GM12874 (cell line): Measurements from ENCODE around the gene TMEM240.

Source experiments
- CTCF ChIP-seq: IDR thresholded peaks from 2 replicates; pipeline ENCODE4 v1.5.1; 2011; ENCODE audit warnings: low read depth, mild to moderate bottlenecking, control low read depth, low read length, moderate library complexity; ENCODE audit not compliant: insufficient read depth

TMEM240 gene

GRCh38 chr1:1554550-1554925 lies 14.1 kb upstream of the TMEM240 start:
- TF ChIP-seq CTCF: no peak

GRCh38 chr1:1553821-1554494 lies 13.5 kb upstream of the TMEM240 start:
- TF ChIP-seq CTCF: no peak

DNA sequence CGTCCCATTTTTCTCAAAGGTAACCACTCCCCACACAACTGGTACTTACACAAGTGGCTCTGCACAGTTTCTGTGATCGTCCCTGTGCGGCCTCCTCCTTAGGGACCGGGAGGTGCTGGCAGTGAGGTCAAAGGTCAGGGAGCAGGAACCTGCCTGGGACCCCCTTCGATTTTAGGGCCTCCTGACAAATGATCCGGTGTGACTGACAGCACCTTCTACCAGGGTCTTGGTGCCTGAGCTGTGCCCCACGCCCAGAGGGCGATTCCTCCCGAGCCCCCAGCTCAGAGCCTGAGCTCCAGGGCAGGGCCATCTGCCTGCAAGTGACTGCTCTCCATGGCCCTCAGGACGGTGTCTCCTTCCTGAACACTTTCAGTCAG lies 11.8 kb upstream of the TMEM240 start:
- TF ChIP-seq CTCF: no peak

DNA sequence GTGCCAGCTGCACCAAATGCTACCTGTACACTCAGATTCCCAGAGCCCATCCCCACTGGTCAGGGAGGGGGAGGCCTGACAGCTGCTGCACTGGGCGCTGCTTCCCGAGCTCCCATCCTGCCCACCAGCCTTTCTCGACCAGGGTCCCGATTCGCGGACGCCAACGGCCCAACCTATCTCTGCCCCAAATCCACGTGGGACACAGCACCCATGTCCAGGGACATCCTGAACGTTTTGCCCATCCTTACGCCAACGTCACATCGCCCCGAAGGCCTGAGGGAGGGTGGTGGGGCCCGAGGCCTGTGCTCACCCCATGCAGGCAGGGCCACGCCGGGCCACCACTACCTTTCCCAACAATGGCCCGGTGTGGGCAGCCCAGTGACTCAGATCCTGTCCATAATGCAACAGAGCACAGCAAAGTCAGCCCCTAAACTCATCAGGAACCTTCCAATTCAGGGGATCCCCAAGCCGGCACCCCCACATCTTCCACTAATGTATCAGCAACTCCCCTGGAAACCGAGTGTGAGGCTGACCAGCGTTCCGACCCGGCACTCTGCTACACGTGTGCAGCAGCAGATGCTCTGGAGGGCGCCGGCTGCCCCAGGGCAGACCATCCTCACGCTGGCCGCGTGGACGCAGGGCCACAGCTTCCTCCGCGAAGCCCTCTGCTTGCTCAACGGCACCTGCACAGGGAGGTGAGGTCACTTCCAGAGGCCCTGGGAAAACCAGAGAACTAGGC lies 11.3 kb upstream of the TMEM240 start:
- no peak for TF ChIP-seq CTCF

DNA sequence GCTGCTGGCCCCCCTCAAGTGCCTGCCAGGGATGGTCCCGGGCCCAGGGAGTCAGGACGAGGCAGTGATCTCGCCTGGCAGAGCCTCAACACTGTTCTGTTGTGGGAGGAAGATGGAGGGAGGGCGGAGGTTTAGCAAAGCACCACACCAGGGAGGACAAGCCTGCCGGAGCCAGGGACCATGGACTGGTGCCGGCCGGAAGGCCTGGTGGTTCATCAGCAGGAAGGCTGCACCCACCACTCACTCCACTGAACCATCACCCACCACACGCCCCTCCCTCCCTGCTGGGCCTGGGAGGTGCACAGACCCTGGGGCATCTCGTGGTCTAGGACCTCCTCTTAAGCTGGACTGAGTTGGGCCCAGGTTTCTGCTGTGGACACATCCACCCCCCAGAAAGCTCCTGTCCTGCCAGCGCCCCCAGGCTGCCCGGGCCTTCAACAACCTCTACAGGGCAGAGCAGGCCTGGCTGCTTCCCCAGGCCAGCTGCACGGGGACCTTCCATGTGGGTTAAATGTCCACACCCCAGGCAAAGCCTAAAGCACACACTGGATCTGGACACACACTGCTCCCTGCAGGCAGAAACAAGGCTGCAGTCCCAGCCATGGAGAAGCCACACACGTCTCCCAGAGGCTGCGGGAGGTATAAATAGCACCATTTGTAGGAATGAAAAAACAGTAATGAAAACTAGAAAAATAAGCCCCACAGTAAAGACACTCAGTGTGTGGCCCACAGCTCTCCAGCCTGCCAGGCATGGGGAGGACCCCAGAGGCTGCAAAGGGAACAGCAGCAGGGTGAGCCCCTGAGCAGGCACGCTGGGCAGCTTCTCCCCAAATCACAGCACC lies 10.4 kb upstream of the TMEM240 start:
- TF ChIP-seq CTCF: peak; percentile 32; the same call in 1 of the 2 replicates

DNA sequence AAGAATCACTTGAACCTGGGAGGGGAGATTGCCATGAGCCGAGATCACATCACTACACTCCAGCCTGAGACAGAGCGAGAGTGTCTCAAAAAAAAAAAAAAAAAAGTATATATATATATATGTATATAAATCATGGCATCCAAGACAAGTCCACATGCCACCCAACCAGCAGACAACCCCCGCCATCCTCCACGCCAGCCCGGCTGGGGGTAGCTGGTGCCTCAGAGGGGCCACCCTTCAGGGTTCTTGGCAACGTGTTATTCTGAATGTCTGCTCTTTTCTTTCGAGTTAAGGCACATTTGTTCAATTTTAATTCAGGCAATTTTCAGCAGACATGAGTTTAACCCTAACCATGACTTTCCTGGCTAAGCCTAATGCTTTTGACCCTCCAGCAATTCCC lies 9.7 kb upstream of the TMEM240 start:
- TF ChIP-seq CTCF: no peak

DNA sequence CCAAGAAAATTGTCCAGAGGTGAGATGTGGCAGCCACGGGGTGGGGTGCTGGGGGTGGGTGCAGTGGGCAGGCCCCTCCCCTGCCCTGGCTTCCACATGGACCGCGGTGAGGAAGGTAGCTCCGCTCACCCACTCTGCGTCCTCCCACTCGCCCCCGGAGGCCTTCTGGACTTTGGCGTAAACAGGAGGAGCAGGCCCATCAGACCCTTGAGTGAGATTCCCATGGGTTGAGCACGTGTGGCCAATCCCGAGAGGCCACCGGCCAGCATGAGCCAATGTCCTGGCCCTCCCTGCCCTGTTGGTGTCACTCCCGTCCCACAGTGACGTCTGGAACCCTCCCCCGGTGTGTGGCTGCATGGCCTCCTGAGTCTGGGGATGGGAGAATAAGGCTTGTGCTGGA lies 8.2 kb upstream of the TMEM240 start:
- TF ChIP-seq CTCF: no peak
